GM12865 (cell line): ENCODE measurements around the gene ASXL3.

ENCODE experiments used
- DNase-seq: peaks from one replicate; pipeline ENCODE4 v3.0.0; 2010; ENCODE audit warnings: low read depth
- H3K4me3 ChIP-seq: 2 replicates; pipeline ENCODE4 v1.5.1; 2011; ENCODE audit warnings: mild to moderate bottlenecking, low read depth, low read length, control low read depth
- TF ChIP-seq, protein P1 (sequence below): IDR thresholded peaks from 2 replicates; pipeline ENCODE4 v1.5.1; 2011; ENCODE audit warnings: low read length, control low read depth, low read depth, inconsistent platforms; ENCODE audit not compliant: insufficient read depth; ENCODE audit errors: missing control alignments

Gene ASXL3

DNA sequence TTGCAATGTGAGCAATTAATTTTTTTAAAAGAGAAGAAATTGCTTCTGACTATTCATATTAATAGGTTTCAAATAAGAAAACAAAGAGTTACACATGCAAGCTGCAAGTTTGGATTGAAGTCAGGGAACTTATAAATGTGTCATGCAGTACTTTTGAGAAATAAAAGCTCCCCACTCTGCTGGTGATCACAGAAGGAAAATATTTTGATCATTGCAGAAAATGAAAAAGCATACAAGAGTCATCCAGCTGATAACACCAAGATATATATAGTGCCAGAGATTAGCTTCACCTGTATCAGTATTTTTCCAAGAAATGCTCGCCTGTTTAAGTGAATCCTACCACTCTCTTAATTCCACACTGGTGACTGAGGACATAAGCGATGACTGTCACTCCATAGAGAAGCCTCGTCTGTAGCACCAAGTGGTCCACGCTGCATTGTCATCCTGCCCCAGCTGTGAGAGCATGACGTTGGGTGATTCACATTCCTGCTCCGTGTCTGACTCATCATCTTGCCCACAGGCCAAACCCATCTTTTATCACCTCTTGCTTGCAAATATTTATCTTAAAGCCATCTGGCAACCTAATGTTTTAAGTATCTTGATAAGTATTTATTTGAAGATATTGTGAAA, 178.0 kb downstream of the ASXL3 start:
- TF ChIP-seq, protein P1, sequence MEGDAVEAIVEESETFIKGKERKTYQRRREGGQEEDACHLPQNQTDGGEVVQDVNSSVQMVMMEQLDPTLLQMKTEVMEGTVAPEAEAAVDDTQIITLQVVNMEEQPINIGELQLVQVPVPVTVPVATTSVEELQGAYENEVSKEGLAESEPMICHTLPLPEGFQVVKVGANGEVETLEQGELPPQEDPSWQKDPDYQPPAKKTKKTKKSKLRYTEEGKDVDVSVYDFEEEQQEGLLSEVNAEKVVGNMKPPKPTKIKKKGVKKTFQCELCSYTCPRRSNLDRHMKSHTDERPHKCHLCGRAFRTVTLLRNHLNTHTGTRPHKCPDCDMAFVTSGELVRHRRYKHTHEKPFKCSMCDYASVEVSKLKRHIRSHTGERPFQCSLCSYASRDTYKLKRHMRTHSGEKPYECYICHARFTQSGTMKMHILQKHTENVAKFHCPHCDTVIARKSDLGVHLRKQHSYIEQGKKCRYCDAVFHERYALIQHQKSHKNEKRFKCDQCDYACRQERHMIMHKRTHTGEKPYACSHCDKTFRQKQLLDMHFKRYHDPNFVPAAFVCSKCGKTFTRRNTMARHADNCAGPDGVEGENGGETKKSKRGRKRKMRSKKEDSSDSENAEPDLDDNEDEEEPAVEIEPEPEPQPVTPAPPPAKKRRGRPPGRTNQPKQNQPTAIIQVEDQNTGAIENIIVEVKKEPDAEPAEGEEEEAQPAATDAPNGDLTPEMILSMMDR, result no peak
- DNase-seq, result peak; percentile 38
- no peak overlapping the region for H3K4me3 ChIP-seq

DNA sequence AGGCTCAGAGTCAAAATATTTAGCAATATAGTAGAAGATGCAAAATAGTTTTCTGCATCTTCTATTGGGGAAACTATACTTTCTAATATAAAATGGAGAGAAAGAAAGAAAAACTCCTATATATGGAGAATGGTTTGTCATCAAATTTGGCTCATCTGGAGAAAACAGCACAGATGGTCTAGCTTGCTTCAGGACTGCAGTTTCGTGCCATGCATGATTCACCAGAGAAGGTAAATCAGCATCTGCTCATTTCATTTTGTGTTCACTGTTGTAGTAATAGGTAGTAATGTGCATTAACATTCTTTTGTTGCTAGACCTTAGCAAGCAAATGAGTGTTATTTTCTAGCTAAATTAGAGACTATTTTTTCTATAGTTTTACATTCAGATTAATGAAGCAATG, 179.0 kb downstream of the ASXL3 start:
- no peak for DNase-seq
- H3K4me3 ChIP-seq, result no peak overlapping the region
- TF ChIP-seq, protein P1, result no peak

DNA sequence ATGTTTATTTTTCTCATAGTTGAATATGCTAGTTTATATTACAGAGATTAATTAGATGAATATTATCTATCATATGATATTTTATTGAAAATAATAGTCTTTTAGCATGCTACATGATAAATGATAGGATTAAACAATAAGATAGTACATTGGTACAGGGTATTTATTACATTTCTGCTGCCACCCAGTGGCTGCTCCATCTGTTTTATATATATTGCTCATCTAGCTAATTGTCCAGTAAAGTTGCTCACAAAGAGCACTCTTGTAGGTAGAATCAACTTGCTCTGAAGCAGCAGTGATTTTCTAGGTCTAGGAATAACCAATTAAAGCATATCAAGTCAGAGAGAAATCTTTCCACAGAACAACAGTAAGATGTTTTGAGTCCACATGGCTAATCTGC, 183.3 kb downstream of the ASXL3 start:
- no peak overlapping the region for H3K4me3 ChIP-seq
- peak; percentile 40 for DNase-seq
- TF ChIP-seq, protein P1, result peak; percentile 34

DNA sequence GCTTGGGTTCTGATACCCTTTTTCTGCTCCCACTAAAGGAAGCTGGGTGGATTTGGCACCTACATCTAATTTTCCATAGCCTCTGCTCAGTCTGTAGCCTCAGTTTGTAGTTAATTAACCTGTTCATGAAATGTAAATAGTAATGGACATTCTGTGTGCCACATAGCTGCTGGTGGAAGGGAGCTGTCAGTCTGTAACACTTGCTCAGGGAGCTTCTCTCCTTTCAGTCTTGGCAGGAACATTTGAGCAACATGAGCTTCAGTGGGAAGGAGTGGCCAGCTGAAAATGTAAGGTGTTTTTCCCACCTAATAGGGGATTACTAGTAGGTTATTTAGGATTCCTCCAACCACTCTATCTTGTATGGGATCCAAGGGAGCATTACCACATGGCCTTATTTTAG, 203.4 kb downstream of the ASXL3 start:
- TF ChIP-seq, protein P1, result no peak
- no peak for DNase-seq
- H3K4me3 ChIP-seq, result no peak overlapping the region
